Right ventricle myocardium superior (tissue), 1 donor: Measurements from ENCODE around the gene SF3B3. TPM values are rescaled to one million over a fixed set of nuclear protein-coding genes. Genes with fewer than 3 reads are reported as not detected.
"Not testable (repeated sequence)": the region's sequence is repeated elsewhere in the genome, so short reads cannot be mapped to it uniquely, and the experiment has no call there.

Source experiments
- ATAC-seq: fragments of 200-7000 bp; cut with Tn5 transposase; one replicate; pipeline ENCODE4 v1.9.1; 2020; ENCODE audit warnings: mild to moderate bottlenecking; ENCODE audit not compliant: poor library complexity
- DNase-seq: peaks from one replicate; pipeline ENCODE4 v3.0.0-alpha.2; 2020
- intact Hi-C: fragments of 100-400 bp; cut with DNase I; formaldehyde crosslinking; loops from one replicate; pipeline ENCODE4 v1.11.2; 2022
- total RNA-seq: library from RNA; stranded (reverse); fragmentation: NEBNext Ultra II Directional; extraction: Animal tissue kit (Norgen Biotek cat#: 25700); gene quantifications from one replicate; pipeline ENCODE4 v1.2.1, GENCODE V29; 2021
- donor health status: DM: no; HTN: yes; CAD: no; lungs with severe emphysema.

The SF3B3 gene
- total RNA-seq, 1 donor from 2014 or later, result 129 TPM

- intact Hi-C loops, result no loop called here
- no peak for DNase-seq
- ATAC-seq, result no peak
These were observed 27.1 kb upstream of the SF3B3 start for GRCh38 chr16:70496513-70496912.

DNA sequence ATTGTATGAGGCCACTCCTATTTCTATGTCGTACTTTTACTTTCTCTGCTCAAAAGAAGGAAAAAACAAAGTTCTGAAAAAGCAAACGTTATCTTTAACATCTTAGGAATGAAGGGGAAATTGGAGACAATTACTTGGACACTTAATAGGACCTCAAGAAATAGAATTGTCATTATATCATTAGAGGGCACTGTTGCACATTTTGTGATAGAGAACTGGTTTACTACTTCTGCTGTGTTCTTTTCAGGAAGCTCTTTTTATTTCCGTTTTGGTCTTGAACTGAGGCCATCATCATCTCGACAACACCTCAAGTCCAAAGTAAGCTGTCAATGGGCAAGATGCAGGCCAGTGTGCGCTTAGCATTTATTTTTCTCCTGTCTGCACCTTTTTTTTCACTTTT is 14.9 kb upstream of the SF3B3 start:
- DNase-seq (no peak), ATAC-seq (no peak)
- intact Hi-C loops, result no loop called here

- intact Hi-C loops, result no loop called here
- DNase-seq (no peak), ATAC-seq (no peak)
These were observed 13.4 kb upstream of the SF3B3 start for GRCh38 chr16:70510216-70510615.

DNA sequence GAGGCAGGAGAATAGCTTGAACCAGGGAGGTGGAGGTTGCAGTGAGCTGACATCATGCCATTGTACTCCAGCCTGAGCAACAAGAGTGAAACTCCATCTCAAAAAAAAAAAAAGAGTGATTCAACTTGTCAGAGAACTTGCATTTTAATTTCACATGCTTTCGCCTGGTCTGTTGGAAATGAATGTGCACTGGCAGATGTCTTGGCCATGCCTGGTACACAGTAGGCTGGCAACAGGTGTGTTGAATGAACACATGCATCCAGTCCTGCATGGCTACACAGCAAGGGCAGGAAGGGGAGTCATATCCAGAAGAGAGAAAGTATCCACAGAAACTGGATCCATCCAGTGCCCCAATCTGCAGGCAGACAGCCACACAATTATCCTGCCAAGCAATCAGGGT is 11.8 kb upstream of the SF3B3 start:
- intact Hi-C loops, result no loop called here
- DNase-seq (no peak), ATAC-seq (no peak)

GRCh38 chr16:70512456-70512855 is 11.2 kb upstream of the SF3B3 start:
- ATAC-seq (no peak), DNase-seq (no peak)
- intact Hi-C loops, result no loop called here

- ATAC-seq (no peak), DNase-seq (no peak)
- intact Hi-C loops, result no loop called here
These were observed 2.9 kb upstream of the SF3B3 start for GRCh38 chr16:70520612-70521297.

- no peak for ATAC-seq
- intact Hi-C loops, result no loop called here
- DNase-seq, result no peak
These were observed 1.2 kb upstream of the SF3B3 start for GRCh38 chr16:70522216-70523075.

DNA sequence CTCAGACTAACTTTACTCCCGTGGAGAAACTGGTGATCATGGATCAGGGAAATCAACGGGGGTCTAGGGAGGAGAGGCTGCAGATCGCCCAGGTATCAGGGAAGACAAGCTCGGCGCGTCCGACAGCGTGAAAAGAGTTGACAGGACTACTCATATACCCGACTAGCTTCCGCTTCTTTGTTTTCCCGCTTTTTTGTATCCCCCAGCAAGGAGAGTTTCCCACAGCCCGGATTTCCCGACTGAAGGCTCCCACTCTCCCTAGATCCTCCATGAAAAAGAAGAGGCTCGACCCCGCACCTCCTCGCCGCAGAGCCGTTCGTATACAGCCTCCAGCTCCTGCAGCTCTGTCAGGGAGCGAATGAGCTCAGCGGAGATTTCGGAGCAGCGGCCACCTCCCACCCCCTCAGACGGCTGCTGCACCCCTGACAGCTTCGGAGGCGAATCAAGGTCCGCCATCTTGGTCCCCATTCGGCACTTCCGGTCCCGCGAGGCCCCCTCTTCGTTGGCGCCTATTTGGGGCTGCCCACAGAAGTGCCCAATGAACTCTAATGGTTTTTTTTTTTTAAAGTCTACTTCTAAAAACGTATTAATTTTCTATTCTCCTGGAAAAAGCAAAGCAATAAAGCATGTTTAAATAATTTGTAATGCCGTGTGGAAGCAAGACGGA is 407 bp upstream of the SF3B3 start, which contains the start of gene COG4:
COG4 (minus strand) TSS at position 479 of the 667 bp plus-strand sequence; CDS start at position 468, 11 bp downstream.
- intact Hi-C loops, result no loop called here

GRCh38 chr16:70524399-70524825 is 796 bp downstream of the SF3B3 start:
- peak; percentile 28 for ATAC-seq
- DNase-seq, intact Hi-C loops: not testable (repeated sequence)

More for the DNA sequence above, 407 bp upstream of the SF3B3 start, which contains the start of gene COG4:
- peak; percentile 96 for ATAC-seq
- DNase-seq, result peak; percentile 93

DNA sequence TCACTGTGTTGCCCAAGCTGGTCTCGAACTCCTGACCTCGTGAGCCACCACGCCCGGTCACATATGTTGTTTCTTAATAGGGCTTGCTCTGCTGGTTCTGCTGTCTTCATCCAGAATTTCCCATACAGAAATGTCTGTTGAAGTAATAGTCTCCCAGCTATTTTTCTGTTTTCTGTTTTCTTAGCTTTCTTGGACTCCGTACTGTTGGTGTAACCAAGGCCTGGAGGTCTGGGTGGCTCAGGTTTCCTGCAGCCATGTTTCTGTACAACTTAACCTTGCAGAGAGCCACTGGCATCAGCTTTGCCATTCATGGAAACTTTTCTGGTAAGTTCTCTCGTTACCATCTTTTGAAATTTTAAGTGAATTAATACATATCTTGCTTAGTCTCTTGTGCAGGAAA is 2.8 kb downstream of the SF3B3 start:
- no peak for ATAC-seq
- DNase-seq, result no peak
- intact Hi-C loops, result loop anchor here (5.0 kb wide), 1 partner anchor 126 kb away; no protein-coding TSS in a partner anchor

- intact Hi-C loops, result loop anchor here (5.0 kb wide), 1 partner anchor 125 kb away; no protein-coding TSS in a partner anchor
- DNase-seq (no peak), ATAC-seq (no peak)
These were observed 3.8 kb downstream of the SF3B3 start for GRCh38 chr16:70527315-70527996.

- ATAC-seq (no peak), DNase-seq (no peak)
- intact Hi-C loops, result loop anchor here (5.0 kb wide), 1 partner anchor 123 kb away; no protein-coding TSS in a partner anchor
These were observed 5.6 kb downstream of the SF3B3 start for GRCh38 chr16:70529051-70529777.

DNA sequence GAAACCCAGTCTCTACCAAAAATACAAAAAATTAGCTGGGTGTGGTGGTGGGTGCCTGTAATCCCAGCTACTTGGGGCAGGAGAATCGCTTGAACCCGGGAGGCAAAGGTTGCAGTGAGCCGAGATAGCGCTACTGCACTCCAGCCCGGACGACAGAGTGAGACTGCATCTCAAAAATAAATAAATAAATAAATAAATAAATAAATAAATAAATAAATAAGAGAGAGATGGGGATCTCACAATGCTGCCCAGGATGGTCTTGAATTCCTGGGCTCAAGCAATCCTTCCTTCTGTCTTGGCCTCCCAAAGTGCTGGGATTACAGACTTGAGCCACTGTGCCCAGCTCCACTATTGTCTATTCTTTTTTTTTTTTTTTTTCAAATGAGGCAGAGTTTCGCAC is 6.3 kb downstream of the SF3B3 start:
- intact Hi-C loops, result loop anchor here (5.0 kb wide), 1 partner anchor 122 kb away; no protein-coding TSS in a partner anchor
- not testable (repeated sequence) for ATAC-seq

DNA sequence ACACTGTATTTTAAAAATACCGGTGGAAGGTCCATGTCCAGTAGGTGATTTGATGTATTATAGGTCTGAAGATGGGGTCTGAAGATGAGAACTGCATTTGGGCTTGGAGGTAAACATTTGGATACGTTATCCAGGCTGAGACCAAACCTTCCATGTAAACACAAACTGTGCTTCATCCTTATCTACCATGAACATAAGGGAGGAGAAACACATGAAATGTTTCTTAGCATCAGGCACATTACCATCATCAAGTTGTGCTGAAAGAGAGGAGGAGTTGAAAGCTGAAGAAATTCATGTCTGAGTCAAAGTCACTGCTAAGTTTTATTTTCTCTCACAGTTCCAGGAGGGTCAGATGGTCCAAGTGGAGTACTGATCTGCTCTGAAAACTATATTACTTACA is 11.4 kb downstream of the SF3B3 start:
- DNase-seq (no peak), ATAC-seq (no peak)
- intact Hi-C loops, result no loop called here

More for the DNA sequence above, 6.3 kb downstream of the SF3B3 start:
- not testable (repeated sequence) for DNase-seq

GRCh38 chr16:70540994-70541393 is 17.4 kb downstream of the SF3B3 start:
- DNase-seq, result no peak
- intact Hi-C loops, result no loop called here
- ATAC-seq, result no peak

GRCh38 chr16:70544548-70544947 is 20.9 kb downstream of the SF3B3 start:
- intact Hi-C loops, result no loop called here
- ATAC-seq (no peak), DNase-seq (no peak)

GRCh38 chr16:70548936-70549335 is 25.3 kb downstream of the SF3B3 start:
- intact Hi-C loops, result no loop called here
- DNase-seq (no peak), ATAC-seq (no peak)

GRCh38 chr16:70550082-70550481 is 26.5 kb downstream of the SF3B3 start:
- DNase-seq (no peak), ATAC-seq (peak; percentile 63)
- intact Hi-C loops, result no loop called here
